Hepatocyte (in vitro differentiated cells): Measurements from ENCODE around the gene YBX2. TPM values are rescaled to one million over a fixed set of nuclear protein-coding genes. Genes with fewer than 3 reads are reported as not detected.

Experiments used
- DNase-seq: peaks from one replicate; pipeline ENCODE4 v3.0.0-alpha.2; 2016; ENCODE audit warnings: low spot score
- H2AFZ ChIP-seq: fragments of 200-600 bp; sonication (generic); 2 replicates; pipeline ENCODE4 v1.6.0; 2016; ENCODE audit warnings: antibody characterized with exemption, mild to moderate bottlenecking
- H3K27ac ChIP-seq: fragments of 200-600 bp; sonication (generic); 2 replicates; pipeline ENCODE4 v1.5.1; 2016; ENCODE audit warnings: mild to moderate bottlenecking
- H3K27me3 ChIP-seq: fragments of 200-600 bp; sonication (generic); 2 replicates; pipeline ENCODE4 v1.6.1; 2016
- H3K36me3 ChIP-seq: fragments of 200-600 bp; sonication (generic); replicated peaks from 2 replicates; pipeline ENCODE4 v1.5.1; 2016; ENCODE audit warnings: low read depth; ENCODE audit not compliant: insufficient read depth
- H3K4me1 ChIP-seq: fragments of 200-600 bp; sonication (generic); 2 replicates; pipeline ENCODE4 v1.5.1; 2016; ENCODE audit warnings: mild to moderate bottlenecking, moderate library complexity; ENCODE audit not compliant: insufficient read depth
- H3K4me2 ChIP-seq: fragments of 200-600 bp; sonication (generic); 2 replicates; pipeline ENCODE4 v1.6.0; 2016
- H3K4me3 ChIP-seq: fragments of 200-600 bp; sonication (generic); 2 replicates; pipeline ENCODE4 v1.5.1; 2016; ENCODE audit warnings: mild to moderate bottlenecking
- H3K79me2 ChIP-seq: fragments of 200-600 bp; sonication (generic); 2 replicates; pipeline ENCODE4 v1.6.0; 2017; ENCODE audit warnings: mild to moderate bottlenecking
- H3K9me2 ChIP-seq: fragments of 200-600 bp; sonication (generic); replicated peaks from 2 replicates; pipeline ENCODE4 v1.6.0; 2017; ENCODE audit warnings: mild to moderate bottlenecking; ENCODE audit not compliant: insufficient read depth
- H3K9me3 ChIP-seq: fragments of 200-600 bp; sonication (generic); 2 replicates; pipeline ENCODE4 v1.5.1; 2016; ENCODE audit warnings: low read depth, mild to moderate bottlenecking
- H4K20me1 ChIP-seq: fragments of 200-600 bp; sonication (generic); 2 replicates; pipeline ENCODE4 v1.6.0; 2016; ENCODE audit warnings: mild to moderate bottlenecking; ENCODE audit not compliant: insufficient read depth, poor library complexity, severe bottlenecking
- EZH2 ChIP-seq: fragments of 200-600 bp; sonication (generic); IDR thresholded peaks from 2 replicates; pipeline ENCODE4 v1.6.1; 2016; ENCODE audit warnings: antibody characterized with exemption, mild to moderate bottlenecking, borderline replicate concordance
- EZH2phosphoT487 ChIP-seq: fragments of 200-600 bp; sonication (generic); IDR thresholded peaks from one replicate; pipeline ENCODE4 v1.6.1; 2018; ENCODE audit warnings: antibody characterized with exemption, mild to moderate bottlenecking, low read depth, moderate library complexity; ENCODE audit not compliant: unreplicated experiment, severe bottlenecking
- WGBS: methylation state at CpG from one replicate; pipeline ENCODE4 v1.1.6; 2016; ENCODE audit warnings: low lambda C conversion rate; ENCODE audit errors: missing lambda C conversion rate; 5-methylcytosine and 5-hydroxymethylcytosine counted together
- polyA plus RNA-seq: library from polyadenylated mRNA; unstranded; fragments of >200 nt; fragmentation: Nextera tagmentation; extraction: Ambion mirVana; gene quantifications from 2 replicates; pipeline ENCODE4 v1.2.1, GENCODE V29; 2016
- total RNA-seq: library from RNA; depleted of rRNA; stranded (reverse); fragments of >200 nt; gene quantifications from 2 replicates; pipeline ENCODE4 v1.2.3, GENCODE V29; 2014
- TF ChIP-seq, protein P1 (sequence below): fragments of 200-600 bp; sonication (generic); IDR thresholded peaks from 2 replicates; pipeline ENCODE4 v1.5.1; 2016; ENCODE audit warnings: antibody characterized with exemption, mild to moderate bottlenecking; ENCODE audit not compliant: poor library complexity

Gene YBX2
- total and polyA plus RNA-seq, 2 experiments from 2014 or later, result 1.3 to 1.7 TPM

DNA sequence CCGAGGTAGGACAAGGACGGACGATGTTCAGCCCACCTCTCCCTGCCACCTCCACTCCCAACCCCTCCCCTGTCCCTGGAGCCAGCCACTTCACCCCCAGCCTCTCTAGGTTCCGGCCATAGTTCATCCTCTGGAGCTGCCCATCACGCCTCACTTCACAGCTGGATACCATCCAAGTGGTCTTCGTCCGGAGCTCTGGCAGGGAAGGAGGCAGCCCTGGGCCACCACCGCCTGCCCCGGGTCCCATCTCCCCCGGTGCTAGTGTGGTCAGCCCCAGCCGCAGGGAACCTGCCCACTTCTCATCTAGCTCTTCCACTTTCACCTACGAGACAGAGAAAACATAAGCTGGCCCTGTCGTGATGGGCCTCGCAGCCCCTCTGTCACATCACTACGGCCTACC, 27.0 kb upstream of the YBX2 start:
- H3K27ac ChIP-seq, result no peak overlapping the region
- no peaks in the 10 kb centered on the region for H3K9me3 ChIP-seq
- over 99% methylated on average over 15 of the region's 15 CpGs for WGBS
- no peaks in the 10 kb centered on the region for H3K79me2 ChIP-seq
- no peak overlapping the region for H3K4me2 ChIP-seq
- H2AFZ ChIP-seq, result no peak overlapping the region
- TF ChIP-seq, protein P1, sequence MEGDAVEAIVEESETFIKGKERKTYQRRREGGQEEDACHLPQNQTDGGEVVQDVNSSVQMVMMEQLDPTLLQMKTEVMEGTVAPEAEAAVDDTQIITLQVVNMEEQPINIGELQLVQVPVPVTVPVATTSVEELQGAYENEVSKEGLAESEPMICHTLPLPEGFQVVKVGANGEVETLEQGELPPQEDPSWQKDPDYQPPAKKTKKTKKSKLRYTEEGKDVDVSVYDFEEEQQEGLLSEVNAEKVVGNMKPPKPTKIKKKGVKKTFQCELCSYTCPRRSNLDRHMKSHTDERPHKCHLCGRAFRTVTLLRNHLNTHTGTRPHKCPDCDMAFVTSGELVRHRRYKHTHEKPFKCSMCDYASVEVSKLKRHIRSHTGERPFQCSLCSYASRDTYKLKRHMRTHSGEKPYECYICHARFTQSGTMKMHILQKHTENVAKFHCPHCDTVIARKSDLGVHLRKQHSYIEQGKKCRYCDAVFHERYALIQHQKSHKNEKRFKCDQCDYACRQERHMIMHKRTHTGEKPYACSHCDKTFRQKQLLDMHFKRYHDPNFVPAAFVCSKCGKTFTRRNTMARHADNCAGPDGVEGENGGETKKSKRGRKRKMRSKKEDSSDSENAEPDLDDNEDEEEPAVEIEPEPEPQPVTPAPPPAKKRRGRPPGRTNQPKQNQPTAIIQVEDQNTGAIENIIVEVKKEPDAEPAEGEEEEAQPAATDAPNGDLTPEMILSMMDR, result no peak
- TF ChIP-seq EZH2phosphoT487 (no peak), EZH2 (no peak)
- no peaks in the 10 kb centered on the region for H3K27me3 ChIP-seq
- H3K4me1 ChIP-seq, result no peaks in the 10 kb centered on the region
- H3K9me2 ChIP-seq, result no peaks in the 10 kb centered on the region
- no peak for DNase-seq
- no peak overlapping the region for H3K4me3 ChIP-seq
- no peaks in the 10 kb centered on the region for H3K36me3 ChIP-seq
- H4K20me1 ChIP-seq, result no peaks in the 10 kb centered on the region

GRCh38 chr17:7318121-7318860, 23.9 kb upstream of the YBX2 start:
- no peaks in the 10 kb centered on the region for H3K36me3 ChIP-seq
- no peak overlapping the region for H3K4me2 ChIP-seq
- H3K9me2 ChIP-seq, result no peaks in the 10 kb centered on the region
- TF ChIP-seq EZH2phosphoT487 (no peak), EZH2 (no peak)
- TF ChIP-seq, protein P1, result no peak
- H4K20me1 ChIP-seq, result no peaks in the 10 kb centered on the region
- no peak overlapping the region for H3K4me3 ChIP-seq
- no peak overlapping the region for H3K27ac ChIP-seq
- DNase-seq, result peak; percentile 3
- 96% methylated on average over 13 of the region's 13 CpGs for WGBS
- peaks cover 11% of the 10 kb centered on the region for H3K4me1 ChIP-seq
- H3K79me2 ChIP-seq, result peaks cover 14% of the 10 kb centered on the region
- no peak overlapping the region for H2AFZ ChIP-seq
- no peaks in the 10 kb centered on the region for H3K27me3 ChIP-seq
- H3K9me3 ChIP-seq, result no peaks in the 10 kb centered on the region

DNA sequence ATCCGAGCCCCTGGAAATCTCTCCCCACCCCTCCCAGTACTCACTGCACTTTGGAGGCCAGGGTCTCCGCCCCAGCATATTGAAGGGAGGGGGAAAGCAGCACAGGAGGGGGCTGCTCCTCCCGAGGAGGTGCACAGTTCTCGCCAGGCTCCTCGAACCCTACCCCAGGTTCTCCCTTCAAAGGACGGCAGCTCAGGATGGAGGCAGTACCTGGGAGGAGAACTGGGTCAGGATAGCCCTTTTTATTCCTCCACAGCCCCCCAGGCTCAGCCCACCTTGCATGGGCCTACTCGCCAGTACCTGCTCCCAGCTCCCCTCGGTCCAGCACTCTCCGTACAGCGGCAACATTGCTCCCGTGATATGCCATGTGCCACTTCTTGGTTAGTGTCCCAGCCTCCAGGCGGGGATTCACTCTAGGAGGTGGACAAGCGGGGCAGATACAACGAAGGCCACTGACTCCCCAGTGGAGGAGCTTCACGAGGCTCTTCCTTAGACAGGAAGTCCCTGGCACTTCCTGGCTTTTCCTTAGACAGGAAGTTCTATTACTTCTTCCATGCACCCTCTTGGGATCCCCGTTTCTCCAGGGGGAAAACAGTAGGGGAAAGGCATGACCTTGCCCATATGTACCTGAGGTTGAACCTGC, 22.8 kb upstream of the YBX2 start:
- no peaks in the 10 kb centered on the region for H3K36me3 ChIP-seq

More for the DNA sequence above, 22.8 kb upstream of the YBX2 start:
- H3K4me1 ChIP-seq, result peaks cover 11% of the 10 kb centered on the region
- H3K27ac ChIP-seq, result no peak overlapping the region
- peak; percentile 8 for DNase-seq
- no peaks in the 10 kb centered on the region for H3K9me2 ChIP-seq
- no peaks in the 10 kb centered on the region for H3K27me3 ChIP-seq
- H3K79me2 ChIP-seq, result peaks cover 24% of the 10 kb centered on the region
- TF ChIP-seq, protein P1, result no peak
- no peak overlapping the region for H3K4me3 ChIP-seq
- H3K4me2 ChIP-seq, result no peak overlapping the region
- peaks cover 8% of the 10 kb centered on the region for H4K20me1 ChIP-seq
- H2AFZ ChIP-seq, result no peak overlapping the region
- no peaks in the 10 kb centered on the region for H3K9me3 ChIP-seq
- 89% methylated on average over 16 of the region's 16 CpGs for WGBS
